Vagina (tissue), 2 donors: Measurements from ENCODE around the gene ATP5F1C. TPM values are rescaled to one million over a fixed set of nuclear protein-coding genes. Genes with fewer than 3 reads are reported as not detected.

Source experiments
- DNase-seq, 2 donors: peaks; one replicate each; pipeline ENCODE4 v3.0.0-alpha.2; 2017; ENCODE audit errors: extremely low spot score in 2 of 2
- H3K27ac ChIP-seq: fragments of 200-600 bp; sonication (generic); one replicate; pipeline ENCODE4 v1.5.1; 2019
- H3K27me3 ChIP-seq: fragments of 200-600 bp; sonication (generic); one replicate; pipeline ENCODE4 v1.5.1; 2019
- H3K36me3 ChIP-seq, 2 donors: fragments of 200-600 bp; sonication (generic); one replicate each; pipeline ENCODE4 v1.5.1; 2017 to 2019
- H3K4me1 ChIP-seq: fragments of 200-600 bp; sonication (generic); one replicate; pipeline ENCODE4 v1.5.1; 2019
- H3K4me3 ChIP-seq, 2 donors: fragments of 200-600 bp; sonication (generic); 1 replicate in 1 of 2; 2 replicates in 1 of 2; pipeline ENCODE4 v1.5.1; 2016 to 2019
- H3K9me3 ChIP-seq: fragments of 200-600 bp; sonication (generic); one replicate; pipeline ENCODE4 v1.5.1; 2019
- CTCF ChIP-seq, 3 experiments: fragments of 450-650 bp in 2 of 3; fragments of 200-600 bp in 1 of 3; sonication (generic) in 1 of 3; IDR thresholded peaks; one replicate each; pipeline ENCODE4 v1.5.1; 2017 to 2019; ENCODE audit warnings: antibody characterized with exemption in 3 of 3, mild to moderate bottlenecking in 2 of 3, moderate library complexity in 2 of 3
- POLR2A ChIP-seq, 2 donors: fragments of 450-650 bp; IDR thresholded peaks; one replicate each; pipeline ENCODE4 v1.6.1; 2017; ENCODE audit warnings: antibody characterized with exemption in 2 of 2, mild to moderate bottlenecking in 2 of 2, moderate library complexity in 2 of 2
- POLR2AphosphoS5 ChIP-seq, 2 donors: sonication (generic); formaldehyde crosslinking; IDR thresholded peaks; one replicate each; pipeline ENCODE4 v1.9.0; 2017; ENCODE audit warnings: antibody characterized with exemption in 2 of 2, mild to moderate bottlenecking in 2 of 2, low read depth in 1 of 2; ENCODE audit not compliant: insufficient read depth in 1 of 2
- intact Hi-C: fragments of 100-400 bp; cut with DNase I; formaldehyde crosslinking; loops from one replicate; pipeline ENCODE4 v1.15.1; 2023
- total RNA-seq: library from RNA; depleted of rRNA; stranded (reverse); fragments of >200 nt; gene quantifications from one replicate; pipeline ENCODE4 v1.2.3, GENCODE V29; 2016

The ATP5F1C gene
- total RNA-seq, 1 donor from 2014 or later: 188 TPM

- Histone ChIP-seq H3K27ac (no peak overlapping the region), H3K36me3 (peaks cover 0 to 21% of the 10 kb centered on the region in 2 donors), H3K4me1 (peaks cover 59% of the 10 kb centered on the region), H3K9me3 (no peaks in the 10 kb centered on the region), H3K27me3 (no peaks in the 10 kb centered on the region), H3K4me3 (no peak overlapping the region)
- DNase-seq: no peak
- TF ChIP-seq POLR2AphosphoS5 (IDR thresholded peaks at IDR 0.05; ENCODE audit: insufficient read depth in 1 of 2, low read depth in 1 of 2): no peak
- no peak for TF ChIP-seq POLR2A (IDR thresholded peaks at IDR 0.05)
- no peak for TF ChIP-seq CTCF (IDR thresholded peaks at IDR 0.05)
- intact Hi-C loops: no loop called here
Measured at GRCh38 chr10:7794251-7795026, 6.5 kb downstream of the ATP5F1C start.

GRCh38 chr10:7795605-7796004, 7.6 kb downstream of the ATP5F1C start:
- Histone ChIP-seq H3K36me3 (peaks cover 0 to 33% of the 10 kb centered on the region in 2 donors), H3K4me3 (no peak overlapping the region), H3K27me3 (no peaks in the 10 kb centered on the region), H3K9me3 (no peaks in the 10 kb centered on the region), H3K4me1 (peaks cover 47% of the 10 kb centered on the region), H3K27ac (no peak overlapping the region)
- TF ChIP-seq CTCF (IDR thresholded peaks at IDR 0.05): no peak
- TF ChIP-seq POLR2A (IDR thresholded peaks at IDR 0.05): no peak
- TF ChIP-seq POLR2AphosphoS5 (IDR thresholded peaks at IDR 0.05; ENCODE audit: insufficient read depth in 1 of 2, low read depth in 1 of 2): no peak
- intact Hi-C loops: no loop called here
- DNase-seq: no peak

- no peaks in the 10 kb centered on the region for H3K27me3 ChIP-seq
- TF ChIP-seq POLR2A (IDR thresholded peaks at IDR 0.05): no peak
- TF ChIP-seq POLR2AphosphoS5 (IDR thresholded peaks at IDR 0.05; ENCODE audit: insufficient read depth in 1 of 2, low read depth in 1 of 2): no peak
- TF ChIP-seq CTCF (IDR thresholded peaks at IDR 0.05): no peak
- peaks cover 0 to 52% of the 10 kb centered on the region in 2 donors for H3K36me3 ChIP-seq
- peaks cover 32% of the 10 kb centered on the region for H3K4me1 ChIP-seq
- no peak overlapping the region for H3K27ac ChIP-seq
- no peaks in the 10 kb centered on the region for H3K9me3 ChIP-seq
- no peak overlapping the region for H3K4me3 ChIP-seq
- intact Hi-C loops: no loop called here
- DNase-seq: no peak
Measured at GRCh38 chr10:7797582-7797981, 9.6 kb downstream of the ATP5F1C start.

GRCh38 chr10:7802606-7803005, 14.6 kb downstream of the ATP5F1C start:
- H3K4me1 ChIP-seq: no peaks in the 10 kb centered on the region
- H3K4me3 ChIP-seq: no peak overlapping the region
- no peaks in the 10 kb centered on the region for H3K27me3 ChIP-seq
- no peak for TF ChIP-seq POLR2AphosphoS5 (IDR thresholded peaks at IDR 0.05; ENCODE audit: insufficient read depth in 1 of 2, low read depth in 1 of 2)
- no peak for TF ChIP-seq POLR2A (IDR thresholded peaks at IDR 0.05)
- H3K9me3 ChIP-seq: no peaks in the 10 kb centered on the region
- no peak for DNase-seq
- intact Hi-C loops: no loop called here
- peaks cover 0 to 84% of the 10 kb centered on the region in 2 donors for H3K36me3 ChIP-seq
- no peak overlapping the region for H3K27ac ChIP-seq

- intact Hi-C loops: no loop called here
- no peak for TF ChIP-seq POLR2A (IDR thresholded peaks at IDR 0.05)
- TF ChIP-seq POLR2AphosphoS5 (IDR thresholded peaks at IDR 0.05; ENCODE audit: insufficient read depth in 1 of 2, low read depth in 1 of 2): no peak
- no peak for TF ChIP-seq CTCF (IDR thresholded peaks at IDR 0.05)
- no peak for DNase-seq
- Histone ChIP-seq H3K4me3 (no peak overlapping the region), H3K27me3 (no peaks in the 10 kb centered on the region), H3K27ac (no peak overlapping the region), H3K9me3 (no peaks in the 10 kb centered on the region), H3K36me3 (peaks cover 0 to 96% of the 10 kb centered on the region in 2 donors), H3K4me1 (no peaks in the 10 kb centered on the region)
Measured at GRCh38 chr10:7804216-7804615, 16.2 kb downstream of the ATP5F1C start.
